Kasumi-1 (cell line): ENCODE measurements around the gene ADAMTS18.
"Not testable (repeated sequence)": the region's sequence is repeated elsewhere in the genome, so short reads cannot be mapped to it uniquely, and the experiment has no call there.

ENCODE experiments used
- DNase-seq, 2 experiments: peaks; one replicate each; lab custom pipeline; 2025; lab: John Stamatoyannopoulos, UW

Gene ADAMTS18, protein sequence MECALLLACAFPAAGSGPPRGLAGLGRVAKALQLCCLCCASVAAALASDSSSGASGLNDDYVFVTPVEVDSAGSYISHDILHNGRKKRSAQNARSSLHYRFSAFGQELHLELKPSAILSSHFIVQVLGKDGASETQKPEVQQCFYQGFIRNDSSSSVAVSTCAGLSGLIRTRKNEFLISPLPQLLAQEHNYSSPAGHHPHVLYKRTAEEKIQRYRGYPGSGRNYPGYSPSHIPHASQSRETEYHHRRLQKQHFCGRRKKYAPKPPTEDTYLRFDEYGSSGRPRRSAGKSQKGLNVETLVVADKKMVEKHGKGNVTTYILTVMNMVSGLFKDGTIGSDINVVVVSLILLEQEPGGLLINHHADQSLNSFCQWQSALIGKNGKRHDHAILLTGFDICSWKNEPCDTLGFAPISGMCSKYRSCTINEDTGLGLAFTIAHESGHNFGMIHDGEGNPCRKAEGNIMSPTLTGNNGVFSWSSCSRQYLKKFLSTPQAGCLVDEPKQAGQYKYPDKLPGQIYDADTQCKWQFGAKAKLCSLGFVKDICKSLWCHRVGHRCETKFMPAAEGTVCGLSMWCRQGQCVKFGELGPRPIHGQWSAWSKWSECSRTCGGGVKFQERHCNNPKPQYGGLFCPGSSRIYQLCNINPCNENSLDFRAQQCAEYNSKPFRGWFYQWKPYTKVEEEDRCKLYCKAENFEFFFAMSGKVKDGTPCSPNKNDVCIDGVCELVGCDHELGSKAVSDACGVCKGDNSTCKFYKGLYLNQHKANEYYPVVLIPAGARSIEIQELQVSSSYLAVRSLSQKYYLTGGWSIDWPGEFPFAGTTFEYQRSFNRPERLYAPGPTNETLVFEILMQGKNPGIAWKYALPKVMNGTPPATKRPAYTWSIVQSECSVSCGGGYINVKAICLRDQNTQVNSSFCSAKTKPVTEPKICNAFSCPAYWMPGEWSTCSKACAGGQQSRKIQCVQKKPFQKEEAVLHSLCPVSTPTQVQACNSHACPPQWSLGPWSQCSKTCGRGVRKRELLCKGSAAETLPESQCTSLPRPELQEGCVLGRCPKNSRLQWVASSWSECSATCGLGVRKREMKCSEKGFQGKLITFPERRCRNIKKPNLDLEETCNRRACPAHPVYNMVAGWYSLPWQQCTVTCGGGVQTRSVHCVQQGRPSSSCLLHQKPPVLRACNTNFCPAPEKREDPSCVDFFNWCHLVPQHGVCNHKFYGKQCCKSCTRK (N-terminal part only)

DNA sequence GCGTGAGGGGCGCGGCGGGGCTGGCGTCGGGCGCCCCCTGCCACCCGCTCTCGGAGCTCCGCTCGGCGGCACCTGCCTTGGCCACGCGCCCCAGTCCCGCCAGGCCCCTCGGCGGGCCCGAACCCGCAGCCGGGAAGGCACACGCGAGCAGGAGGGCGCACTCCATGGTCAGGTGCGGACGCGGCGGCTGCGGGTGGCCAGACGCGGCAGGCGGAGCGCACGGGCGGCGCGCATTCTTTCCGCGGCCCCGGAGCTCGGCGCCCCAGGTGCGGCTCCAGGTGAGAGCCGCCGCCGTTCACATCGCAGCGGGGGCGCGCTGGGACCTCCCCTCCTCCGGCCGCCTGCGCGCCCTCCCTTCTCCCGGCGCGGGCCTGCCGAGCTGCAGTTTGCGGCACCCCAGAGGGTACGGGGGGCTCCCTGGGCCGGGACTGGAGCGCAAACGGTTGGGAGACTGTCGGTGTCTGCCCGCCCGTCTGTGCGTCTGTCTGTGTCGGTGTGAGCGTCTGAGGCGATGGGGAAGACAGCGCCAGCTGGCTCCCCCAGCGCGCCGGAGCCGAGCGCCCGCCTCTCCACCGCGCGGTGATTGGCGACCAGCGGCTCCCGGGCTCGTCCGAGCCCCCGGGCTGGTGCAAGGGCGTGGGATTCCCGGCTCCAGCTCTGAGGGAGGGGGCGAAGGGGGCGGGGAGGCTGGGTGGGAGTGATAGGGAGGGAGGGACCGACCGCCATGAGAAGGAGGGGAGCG, at the start of gene ADAMTS18:
Gene ADAMTS18, minus strand, starts transcription at position 505 of the 742 bp plus-strand sequence. Its CDS starts 339 bp downstream, at position 166.
- DNase-seq, result no peak

DNA sequence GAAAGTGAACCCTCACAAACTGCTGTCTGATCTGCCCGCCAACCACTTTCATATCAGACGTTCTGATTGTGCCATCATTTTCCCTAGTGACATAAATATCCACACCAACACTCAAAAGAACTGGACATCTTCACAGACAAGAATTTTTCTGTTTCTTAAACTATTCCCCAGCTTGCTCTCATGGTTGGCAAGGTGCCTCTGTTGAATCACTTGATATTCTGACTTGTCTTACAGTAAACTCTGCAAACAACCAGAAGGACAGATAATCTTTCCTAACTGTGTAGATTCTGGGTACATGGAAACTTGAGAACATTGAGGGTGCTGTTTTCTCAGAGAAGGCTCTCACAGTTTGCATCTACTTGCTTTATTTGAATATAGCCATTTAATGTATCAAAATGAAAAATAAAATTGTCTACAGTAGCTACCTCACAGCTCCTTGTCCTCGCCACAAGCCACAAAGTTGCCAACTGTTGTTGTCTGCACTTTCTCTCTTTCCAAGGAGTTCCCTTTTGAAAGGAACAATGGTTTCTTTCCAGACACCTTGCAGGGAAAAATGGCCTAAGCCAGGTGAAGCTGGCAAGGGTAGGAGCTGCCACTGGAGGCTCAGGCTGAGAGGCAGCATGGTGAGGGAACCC, 46.0 kb upstream of the ADAMTS18 start:
- DNase-seq, result no peak

DNA sequence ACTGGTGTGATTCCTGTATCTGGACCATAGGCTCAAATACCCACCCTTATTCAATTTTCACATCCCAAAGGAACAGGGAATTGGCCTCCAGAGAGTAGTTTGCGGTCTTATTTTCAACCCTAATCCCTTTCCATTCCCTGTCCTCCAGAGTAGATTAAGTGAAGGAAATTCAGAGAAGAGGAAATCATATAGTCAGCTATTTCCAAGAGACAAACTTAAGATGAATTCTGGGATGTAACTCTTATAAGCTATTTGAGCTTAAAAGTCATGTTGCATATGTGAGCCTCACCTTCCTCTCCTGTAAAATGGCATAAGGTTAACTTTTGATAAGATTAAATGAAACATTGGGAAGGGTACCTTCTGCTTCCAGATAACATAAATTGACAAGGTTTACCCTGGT, 37.4 kb upstream of the ADAMTS18 start:
- DNase-seq, result no peak

DNA sequence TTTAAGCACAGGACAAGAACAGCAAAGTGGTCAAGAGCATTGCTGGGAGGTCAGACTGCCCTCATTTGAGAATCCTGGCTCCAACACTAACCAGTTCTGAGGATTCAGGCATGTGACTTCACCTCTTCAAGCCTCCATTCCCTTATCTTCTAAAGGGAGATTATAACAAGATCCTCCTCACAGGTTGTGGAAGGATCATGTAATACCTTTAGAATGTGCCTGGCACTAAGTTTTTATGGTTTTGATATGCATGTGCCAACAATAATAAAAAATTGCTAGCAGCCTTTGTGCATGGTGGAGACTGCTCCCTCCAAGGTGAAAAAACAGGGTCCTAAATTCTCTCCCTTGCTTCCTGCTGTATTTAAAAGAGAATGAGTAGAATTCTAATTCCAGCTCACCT, 36.0 kb upstream of the ADAMTS18 start:
- no peak for DNase-seq

DNA sequence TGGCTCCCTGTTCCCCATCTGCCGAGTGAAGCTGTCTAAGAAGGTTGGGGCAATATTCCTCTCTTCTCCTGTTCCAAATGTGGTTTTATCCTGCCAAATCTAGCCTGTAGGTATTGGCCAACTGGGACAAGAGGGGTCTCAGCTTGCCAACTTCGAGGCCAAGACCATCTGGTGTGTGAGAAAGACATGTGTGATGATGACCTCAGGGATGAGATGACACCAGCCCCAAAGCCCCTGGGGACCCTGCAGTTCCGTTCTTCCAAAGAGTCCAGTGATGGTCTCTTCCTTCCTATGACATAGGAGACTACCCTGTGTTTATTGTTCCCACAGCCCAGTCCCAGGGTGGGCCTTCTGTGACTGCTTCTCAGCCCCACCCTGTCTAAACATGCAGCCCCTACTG, 34.8 kb upstream of the ADAMTS18 start:
- DNase-seq, result no peak

DNA sequence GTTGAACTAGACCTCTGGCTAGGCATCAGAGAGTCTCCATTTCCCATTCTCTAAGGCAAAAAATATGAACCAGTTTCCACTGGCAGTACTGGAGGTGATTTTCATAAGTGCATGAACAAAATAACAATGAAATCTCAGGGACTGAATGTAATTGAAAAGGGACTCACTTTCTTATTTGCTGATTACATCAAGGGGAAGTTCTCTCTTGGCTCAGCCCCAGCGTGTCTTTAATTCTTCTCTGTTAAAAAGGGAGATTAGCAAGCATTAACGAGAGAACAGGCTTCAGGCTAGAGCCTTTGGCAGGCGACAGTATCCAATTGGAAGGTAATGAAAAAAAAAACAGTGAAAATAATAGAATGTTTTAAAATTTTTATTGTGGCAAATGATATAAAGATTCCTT, 34.0 kb upstream of the ADAMTS18 start:
- DNase-seq, result no peak

DNA sequence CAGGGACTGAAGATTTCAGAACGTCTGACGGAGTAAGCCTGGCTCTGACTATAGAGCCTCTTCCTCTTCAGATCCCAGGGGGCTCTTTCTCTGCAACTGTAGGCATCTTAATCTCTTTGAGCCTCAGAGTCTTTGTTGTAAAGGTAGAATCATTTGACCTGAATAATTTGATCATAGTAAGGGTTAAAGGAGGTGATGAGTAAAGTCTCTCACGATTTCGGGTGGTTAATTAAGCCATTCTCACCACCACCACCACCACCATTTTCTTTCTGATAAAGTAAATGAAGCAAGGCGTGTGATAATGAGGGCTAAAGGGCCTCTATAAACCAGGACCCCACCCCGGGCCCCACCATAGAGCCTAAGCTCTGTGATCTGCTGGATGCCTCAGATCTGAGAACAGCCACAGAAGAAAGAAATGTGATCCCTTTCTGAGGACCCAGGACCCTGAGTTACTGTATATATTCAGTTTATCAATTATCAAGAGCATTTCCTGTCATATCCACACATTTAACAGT, 33.0 kb upstream of the ADAMTS18 start:
- DNase-seq, result no peak

DNA sequence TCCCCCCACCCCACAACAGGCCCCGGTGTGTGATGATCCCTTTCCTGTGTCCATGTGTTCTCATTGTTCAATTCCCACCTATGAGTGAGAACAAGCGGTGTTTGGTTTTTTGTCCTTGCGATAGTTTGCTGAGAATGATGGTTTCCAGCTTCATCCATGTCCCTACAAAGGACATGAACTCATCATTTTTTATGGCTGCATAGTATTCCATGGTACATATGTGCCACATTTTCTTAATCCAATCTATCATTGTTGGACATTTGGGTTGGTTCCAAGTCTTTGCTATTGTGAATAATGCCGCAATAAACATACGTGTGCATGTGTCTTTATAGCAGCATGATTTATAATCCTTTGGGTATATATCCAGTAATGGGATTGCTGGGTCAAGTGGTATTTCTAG, 28.8 kb upstream of the ADAMTS18 start:
- not testable (repeated sequence) for DNase-seq

DNA sequence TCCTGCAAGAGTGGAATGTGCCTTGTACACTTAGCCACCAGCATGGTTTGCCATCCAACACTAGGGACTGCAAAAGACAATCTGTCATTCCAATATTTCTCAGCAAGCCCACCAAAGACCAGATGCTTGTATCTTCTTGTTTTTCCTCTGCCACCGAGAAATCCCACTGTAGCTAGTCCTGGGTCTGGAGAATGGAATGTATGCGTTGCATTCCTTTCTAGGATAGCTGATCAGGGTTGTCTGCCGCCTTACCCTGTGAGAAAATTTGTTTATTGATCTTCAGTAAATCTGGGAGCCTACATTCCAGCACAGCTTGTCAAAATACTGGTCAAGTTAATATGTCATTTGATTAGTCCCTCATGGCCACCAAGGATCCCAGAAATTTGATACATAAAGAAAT, 28.1 kb upstream of the ADAMTS18 start:
- DNase-seq, result no peak

DNA sequence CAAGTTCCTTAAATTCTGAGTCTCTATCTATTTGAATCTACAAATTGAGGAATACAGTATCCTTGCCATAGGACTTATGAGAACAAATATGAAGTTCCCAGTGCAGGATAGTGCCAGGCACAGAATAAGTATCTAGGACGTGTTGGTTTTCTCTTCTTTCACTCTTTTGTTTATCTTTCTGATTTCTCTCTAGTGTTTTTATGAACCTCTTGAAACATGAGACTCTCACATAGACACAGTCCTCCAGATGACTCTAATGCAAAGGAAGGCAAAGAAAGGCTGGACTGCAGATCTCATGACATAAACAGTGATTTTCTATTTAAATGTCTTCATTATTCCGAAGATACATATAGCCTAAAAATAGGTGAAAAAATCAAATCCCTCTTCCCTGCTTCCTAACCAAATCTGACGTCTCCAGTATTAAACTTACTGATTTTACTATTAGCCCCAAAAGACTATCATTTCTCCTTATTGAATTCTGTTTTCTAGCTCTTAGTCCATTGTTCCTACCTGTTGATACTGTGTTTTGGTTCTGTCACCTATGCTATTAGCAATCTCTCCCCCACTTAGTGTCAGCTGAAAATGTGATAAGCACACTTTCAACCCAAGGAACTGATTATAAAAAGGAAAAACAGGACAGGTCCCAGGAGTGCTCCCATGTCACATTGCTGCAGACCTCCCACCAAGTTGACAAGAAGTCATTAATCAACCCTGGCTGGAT, 24.9 kb upstream of the ADAMTS18 start:
- no peak for DNase-seq

DNA sequence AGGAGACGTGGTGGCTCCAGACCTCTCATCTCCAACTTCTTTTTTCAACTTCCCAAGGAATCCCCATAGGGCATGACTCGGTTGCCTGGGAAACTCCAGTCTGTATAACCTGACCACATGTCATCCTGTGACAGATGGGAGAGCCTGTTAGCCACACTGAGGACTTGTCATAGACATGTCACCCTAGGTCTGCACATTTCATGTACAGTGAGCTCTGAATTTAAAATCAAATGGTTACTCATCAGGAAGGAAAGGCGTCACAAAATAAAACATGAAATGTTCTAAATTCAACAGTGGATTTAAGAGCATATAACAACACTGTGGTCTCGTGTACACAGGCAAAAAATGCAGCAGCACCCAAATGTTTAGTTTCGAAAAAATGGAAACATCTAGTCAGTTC, 22.2 kb upstream of the ADAMTS18 start:
- DNase-seq, result no peak

DNA sequence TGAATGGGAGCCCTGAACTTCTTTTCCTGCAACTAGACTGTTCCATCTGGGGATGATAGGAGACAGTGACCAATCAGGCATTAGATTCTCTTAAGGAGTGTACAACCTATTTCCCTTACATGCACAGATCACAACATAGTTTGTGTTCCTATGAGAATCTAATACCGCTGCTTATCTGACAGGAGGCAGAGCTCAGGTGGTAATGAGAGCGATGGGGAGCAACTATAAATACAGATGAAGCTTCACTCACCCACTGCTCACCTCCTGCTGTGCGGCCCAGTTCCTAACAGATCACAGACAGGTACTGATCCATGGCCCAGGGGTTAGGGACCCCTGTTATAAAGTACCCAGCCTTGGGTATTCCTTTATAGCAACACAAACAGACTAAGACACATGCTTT, 17.4 kb upstream of the ADAMTS18 start:
- DNase-seq, result no peak

DNA sequence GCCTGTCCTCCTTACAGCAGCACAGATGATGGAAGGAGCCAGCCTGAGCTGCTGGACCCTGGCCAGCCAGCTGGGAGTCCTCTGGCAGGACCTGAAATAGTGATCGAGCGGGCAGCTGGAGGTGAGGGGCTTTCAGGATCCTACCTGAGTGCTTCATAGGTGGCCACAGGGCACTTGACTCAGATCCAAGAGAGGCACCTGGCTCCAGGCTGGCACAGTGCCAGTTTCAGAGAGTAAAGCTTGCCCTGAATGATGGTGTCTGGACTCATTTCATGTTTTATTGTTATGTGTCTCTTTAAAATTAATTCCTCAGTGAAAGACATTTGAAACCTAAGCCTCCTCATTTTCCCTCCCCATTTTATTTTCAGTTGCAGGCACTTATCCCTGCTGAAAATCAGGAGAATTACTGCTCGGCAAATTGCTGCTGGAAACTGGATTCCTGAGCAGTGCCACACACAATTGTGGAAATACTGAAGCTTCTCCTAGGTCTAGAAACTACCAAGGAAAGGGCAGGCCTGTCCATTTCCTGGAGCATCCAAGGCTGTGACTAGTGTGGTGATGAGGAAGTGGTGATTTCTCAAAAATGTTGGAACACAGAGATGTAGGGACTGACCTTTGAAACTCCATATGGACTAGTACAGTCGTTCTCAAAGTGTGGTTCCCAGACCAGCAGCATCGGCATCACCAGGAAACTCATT, 16.1 kb upstream of the ADAMTS18 start:
- DNase-seq, result no peak

DNA sequence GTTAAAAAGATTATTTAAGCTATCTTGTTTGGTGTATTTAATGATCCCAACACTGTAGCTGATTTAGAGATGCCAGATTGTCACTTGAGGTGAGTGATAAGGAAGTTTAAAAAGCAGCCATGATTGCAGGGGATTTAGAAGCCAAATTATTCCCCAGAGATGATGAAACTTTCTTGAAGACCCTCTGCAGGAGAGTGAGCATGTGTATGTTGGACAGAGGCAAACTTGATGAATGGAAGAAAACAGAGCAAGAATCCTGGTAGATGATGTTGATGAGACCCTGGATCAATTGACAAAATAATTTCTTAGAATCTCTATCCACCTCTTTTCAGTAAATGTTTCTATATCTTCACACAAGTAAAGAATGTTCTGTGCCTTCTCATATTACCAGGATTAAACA, 14.4 kb upstream of the ADAMTS18 start:
- no peak for DNase-seq

DNA sequence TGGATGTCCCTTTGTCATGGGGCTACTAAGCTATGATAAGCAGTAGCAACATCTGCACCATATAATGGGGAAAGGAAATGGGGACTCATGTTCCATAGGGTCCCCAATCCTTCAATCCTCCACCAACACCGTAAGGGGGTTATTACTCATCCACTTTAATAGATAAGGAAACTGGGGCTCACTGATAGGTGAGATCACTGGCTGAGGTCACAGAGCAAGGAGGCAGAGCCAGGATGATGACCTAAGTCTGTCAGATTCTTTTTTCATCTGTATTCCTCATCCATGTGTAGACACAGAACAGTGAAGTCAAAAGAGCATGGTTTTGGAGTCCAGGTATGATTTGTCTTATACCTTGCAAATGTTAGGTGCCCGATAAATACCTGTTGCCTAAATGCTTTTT, 10.5 kb upstream of the ADAMTS18 start:
- DNase-seq, result no peak

DNA sequence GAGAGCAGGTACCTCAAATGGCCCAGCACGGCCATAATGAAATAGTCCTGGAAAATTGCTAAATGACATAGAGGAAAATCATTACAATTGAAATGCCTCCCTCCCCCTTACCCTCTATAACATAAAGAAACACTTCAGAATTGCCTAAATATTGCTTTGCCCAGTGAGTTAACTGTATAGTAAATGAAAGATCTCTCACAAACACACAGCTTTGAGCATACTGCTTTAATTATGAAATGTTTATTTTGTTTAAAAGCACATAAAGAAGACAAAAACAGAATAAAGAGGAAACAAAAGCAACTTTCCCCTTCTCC, 9.3 kb upstream of the ADAMTS18 start:
- no peak for DNase-seq

DNA sequence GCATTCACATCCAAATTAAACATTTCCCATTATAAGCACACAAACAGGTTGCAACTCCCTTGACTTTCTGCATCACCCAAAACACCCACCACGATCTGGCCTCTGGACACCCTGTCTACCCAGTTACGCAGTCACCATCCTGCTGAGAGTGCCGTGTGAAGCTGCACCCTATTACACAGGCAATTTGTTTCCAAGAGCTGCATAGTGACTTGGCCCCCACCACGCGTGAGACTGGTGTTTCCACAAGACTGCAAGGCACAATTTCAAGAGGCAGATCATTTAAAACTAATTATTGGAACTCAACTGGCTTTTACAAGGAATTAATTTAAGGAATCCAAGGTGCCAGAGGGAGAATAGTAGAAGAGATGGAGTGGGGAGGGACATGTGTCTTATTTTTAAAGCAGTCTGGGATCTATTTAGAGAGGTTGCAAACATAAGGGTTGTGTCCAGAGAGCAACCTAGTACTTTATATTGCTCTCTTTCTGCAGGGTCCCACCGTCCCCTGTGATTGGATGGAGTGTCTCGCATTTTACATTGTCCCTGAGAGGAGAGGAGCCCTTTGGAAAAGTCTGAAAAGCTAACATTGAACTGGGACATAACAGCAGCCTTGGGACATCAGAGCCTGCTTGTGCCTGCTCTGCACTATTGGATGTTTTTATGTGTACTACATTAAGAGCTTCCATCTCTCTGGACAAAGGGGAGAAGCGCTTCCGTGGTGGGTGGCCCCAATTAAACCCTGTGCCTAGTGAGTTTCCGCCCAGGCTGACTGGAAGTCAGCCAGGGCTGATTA, 8.7 kb upstream of the ADAMTS18 start:
- no peak for DNase-seq

DNA sequence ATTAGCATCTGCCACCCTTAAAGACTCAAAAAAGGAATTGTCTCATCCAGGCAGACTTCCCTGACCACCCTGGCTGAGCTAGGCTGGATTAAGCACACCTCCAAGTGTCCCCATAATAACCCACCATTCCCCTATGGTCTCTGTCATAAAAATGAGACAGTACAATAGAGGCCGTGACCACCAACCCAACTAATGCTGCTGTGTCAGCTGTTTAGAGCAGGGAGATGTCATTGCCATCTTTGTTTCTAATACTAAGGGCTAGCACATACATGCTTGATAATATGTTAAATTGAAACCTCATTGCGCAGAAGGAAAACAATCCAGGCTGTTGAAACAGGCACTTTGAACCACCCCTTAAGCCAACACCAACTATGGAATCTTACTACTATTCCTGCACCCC, 7.2 kb upstream of the ADAMTS18 start:
- no peak for DNase-seq

DNA sequence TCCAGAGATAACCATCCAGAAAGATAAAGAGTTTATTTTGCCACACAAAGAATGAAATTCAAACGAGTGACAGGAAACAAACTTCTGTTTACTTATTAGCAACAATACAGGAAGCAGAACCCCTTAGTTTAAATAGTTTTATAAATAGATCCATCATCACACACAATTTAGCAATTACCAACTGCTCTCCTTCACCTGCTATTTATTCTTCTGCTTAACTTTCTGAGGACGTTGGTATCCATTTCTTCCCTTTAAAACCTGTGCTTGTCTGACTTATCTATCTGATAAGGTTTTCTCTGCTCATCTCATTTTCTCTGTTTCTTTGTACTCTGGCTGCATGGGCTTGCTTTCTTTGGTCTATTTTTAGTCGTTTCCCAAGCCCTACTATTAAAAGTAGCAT, 4.3 kb upstream of the ADAMTS18 start:
- DNase-seq, result no peak
